ENCODE data around the gene ZFP69.

DNA sequence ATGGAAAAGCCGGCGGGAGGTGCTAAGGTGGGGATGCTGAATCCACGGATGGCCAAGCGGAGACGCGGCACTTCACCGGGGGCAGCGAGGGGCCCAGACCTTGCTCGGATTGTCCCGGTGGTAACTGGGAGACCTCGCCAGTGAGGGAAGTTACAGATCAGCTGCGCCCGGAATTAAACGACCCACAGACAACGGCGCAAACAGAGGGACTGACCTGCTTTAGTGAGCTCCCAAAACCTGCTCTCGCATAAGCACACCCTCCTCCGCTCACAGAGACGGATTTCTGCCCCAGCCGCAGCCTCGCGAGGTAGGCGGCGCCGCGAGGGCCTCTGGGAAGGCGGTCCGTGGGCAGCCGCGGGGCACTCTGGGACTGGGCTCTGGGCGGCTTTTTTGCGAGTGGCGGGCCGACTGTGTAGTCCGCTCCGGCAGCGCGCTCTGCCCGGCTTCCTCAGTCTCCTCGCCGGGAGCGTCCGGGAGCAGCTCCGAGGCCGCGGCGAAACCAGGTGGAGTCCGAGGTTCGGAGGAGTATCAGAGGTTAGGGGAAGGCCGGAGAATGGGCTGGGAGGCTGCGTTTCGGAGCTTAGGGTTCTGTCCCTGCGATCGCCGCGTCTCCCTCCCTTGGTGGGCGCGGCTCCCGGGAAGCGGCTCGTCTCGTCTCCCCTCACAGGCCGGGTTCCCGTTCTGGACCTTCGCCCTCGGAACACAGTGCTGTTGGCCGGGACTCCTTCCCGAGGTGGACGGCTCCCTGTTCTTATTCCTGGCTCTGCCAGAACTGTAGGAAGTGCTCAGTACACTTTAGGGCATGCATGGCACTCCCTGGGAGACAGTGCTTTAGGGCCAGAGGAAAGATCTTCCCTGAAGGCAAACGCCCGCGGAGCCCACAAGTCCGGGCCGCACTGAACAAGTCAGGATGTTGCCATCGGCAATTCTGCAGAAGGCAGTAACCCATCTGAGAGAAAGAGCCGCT, 31.6 kb downstream of the ZFP69 start, which contains the start of gene EXO5:
- TF ChIP-seq, protein P1, sequence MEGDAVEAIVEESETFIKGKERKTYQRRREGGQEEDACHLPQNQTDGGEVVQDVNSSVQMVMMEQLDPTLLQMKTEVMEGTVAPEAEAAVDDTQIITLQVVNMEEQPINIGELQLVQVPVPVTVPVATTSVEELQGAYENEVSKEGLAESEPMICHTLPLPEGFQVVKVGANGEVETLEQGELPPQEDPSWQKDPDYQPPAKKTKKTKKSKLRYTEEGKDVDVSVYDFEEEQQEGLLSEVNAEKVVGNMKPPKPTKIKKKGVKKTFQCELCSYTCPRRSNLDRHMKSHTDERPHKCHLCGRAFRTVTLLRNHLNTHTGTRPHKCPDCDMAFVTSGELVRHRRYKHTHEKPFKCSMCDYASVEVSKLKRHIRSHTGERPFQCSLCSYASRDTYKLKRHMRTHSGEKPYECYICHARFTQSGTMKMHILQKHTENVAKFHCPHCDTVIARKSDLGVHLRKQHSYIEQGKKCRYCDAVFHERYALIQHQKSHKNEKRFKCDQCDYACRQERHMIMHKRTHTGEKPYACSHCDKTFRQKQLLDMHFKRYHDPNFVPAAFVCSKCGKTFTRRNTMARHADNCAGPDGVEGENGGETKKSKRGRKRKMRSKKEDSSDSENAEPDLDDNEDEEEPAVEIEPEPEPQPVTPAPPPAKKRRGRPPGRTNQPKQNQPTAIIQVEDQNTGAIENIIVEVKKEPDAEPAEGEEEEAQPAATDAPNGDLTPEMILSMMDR (IDR thresholded peaks at IDR 0.05; ENCODE audit: low read depth, low read length), result no peak
- peak; percentile 74 for TF ChIP-seq POLR2A (IDR thresholded peaks at IDR 0.05; ENCODE audit: extremely low read depth, insufficient read length)
- 0 out of 2 replicates have a peak, but pooled peaks have one; percentile 16 for TF ChIP-seq MYC (IDR thresholded peaks at IDR 0.05; ENCODE audit: low read depth, low read length)
- TF ChIP-seq, protein P2, sequence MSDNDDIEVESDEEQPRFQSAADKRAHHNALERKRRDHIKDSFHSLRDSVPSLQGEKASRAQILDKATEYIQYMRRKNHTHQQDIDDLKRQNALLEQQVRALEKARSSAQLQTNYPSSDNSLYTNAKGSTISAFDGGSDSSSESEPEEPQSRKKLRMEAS (IDR thresholded peaks at IDR 0.05; ENCODE audit: low read depth, low read length), result peak; percentile 28; the same call in 1 of the 2 replicates

All from NB4 (cell line).